ENCODE measurements around the gene RBM5.

The RBM5 gene

GRCh38 chr3:50157827-50158529 is 69.3 kb downstream of the RBM5 start:
- DNase-seq, result no peak
- intact Hi-C loops (cut with DNase I; ENCODE audit: low total_unique reads), result no loop called here
- Histone ChIP-seq H3K36me3 (peaks cover 0 to 10% (median 0%) of the 10 kb centered on the region in 3 donors), H3K4me1 (peaks cover 0 to 85% (median 80%) of the 10 kb centered on the region in 4 donors), H3K27me3 (no peaks in the 10 kb centered on the region), H3K27ac (peak overlapping the region; percentile 39 to 87), H3K4me3 (peak overlapping the region in 1 of 2 donors; percentile 58), H3K9me3 (no peaks in the 10 kb centered on the region)
- no peak for TF ChIP-seq CTCF (IDR thresholded peaks at IDR 0.05)

- peaks cover 0 to 91% (median 87%) of the 10 kb centered on the region in 4 donors for H3K4me1 ChIP-seq
These were observed 69.9 kb downstream of the RBM5 start for GRCh38 chr3:50158530-50159146.

GRCh38 chr3:50160561-50160983 is 71.9 kb downstream of the RBM5 start:
- no peak overlapping the region for H3K4me3 ChIP-seq
- no peak for DNase-seq
- H3K9me3 ChIP-seq, result no peaks in the 10 kb centered on the region
- peak overlapping the region; percentile 70 to 87 for H3K27ac ChIP-seq
- no peak for TF ChIP-seq CTCF (IDR thresholded peaks at IDR 0.05)
- H3K36me3 ChIP-seq, result peaks cover 0 to 10% (median 0%) of the 10 kb centered on the region in 3 donors
- H3K27me3 ChIP-seq, result no peaks in the 10 kb centered on the region
- peaks cover 0 to 100% (median 96%) of the 10 kb centered on the region in 4 donors for H3K4me1 ChIP-seq
- intact Hi-C loops (cut with DNase I; ENCODE audit: low total_unique reads), result no loop called here

More at GRCh38 chr3:50158530-50159146, 69.9 kb downstream of the RBM5 start:
- no peak for DNase-seq
- Histone ChIP-seq H3K27ac (peak overlapping the region; percentile 39 to 87), H3K9me3 (no peaks in the 10 kb centered on the region), H3K4me3 (no peak overlapping the region), H3K27me3 (no peaks in the 10 kb centered on the region), H3K36me3 (peaks cover 0 to 10% (median 0%) of the 10 kb centered on the region in 3 donors)
- TF ChIP-seq CTCF (IDR thresholded peaks at IDR 0.05), result no peak
- intact Hi-C loops (cut with DNase I; ENCODE audit: low total_unique reads), result no loop called here

DNA sequence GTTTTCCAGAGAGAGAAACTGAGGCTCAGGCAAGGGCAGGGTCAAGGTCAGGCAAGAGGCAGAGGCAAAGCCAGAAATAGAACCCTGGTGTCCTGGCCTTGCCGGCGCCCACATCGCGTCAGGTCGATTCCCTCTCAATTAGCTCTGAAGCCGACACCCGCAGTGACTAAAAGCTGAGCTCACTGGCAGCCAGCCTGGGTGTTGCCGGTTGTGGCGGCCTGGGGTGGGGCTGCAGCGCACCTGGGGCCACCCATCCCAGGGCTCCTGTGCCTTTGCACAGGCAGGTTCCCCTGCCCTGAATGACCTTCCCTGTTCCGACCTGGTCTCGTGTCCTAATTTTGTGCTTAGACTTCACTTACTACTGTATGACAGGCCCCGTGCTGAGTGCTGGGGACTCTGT is 72.6 kb downstream of the RBM5 start:
- no peak for DNase-seq
- Histone ChIP-seq H3K9me3 (no peaks in the 10 kb centered on the region), H3K4me3 (no peak overlapping the region), H3K4me1 (peaks cover 0 to 100% (median 97%) of the 10 kb centered on the region in 4 donors), H3K27me3 (no peaks in the 10 kb centered on the region), H3K27ac (peak overlapping the region; percentile 70 to 87), H3K36me3 (peaks cover 0 to 10% (median 0%) of the 10 kb centered on the region in 3 donors)
- intact Hi-C loops (cut with DNase I; ENCODE audit: low total_unique reads), result no loop called here
- TF ChIP-seq CTCF (IDR thresholded peaks at IDR 0.05), result no peak

GRCh38 chr3:50162034-50162883 is 73.5 kb downstream of the RBM5 start:
- H3K4me3 ChIP-seq, result no peak overlapping the region
- H3K27me3 ChIP-seq, result no peaks in the 10 kb centered on the region
- H3K4me1 ChIP-seq, result peaks cover 0 to 100% (median 100%) of the 10 kb centered on the region in 4 donors
- DNase-seq, result no peak
- no peak for TF ChIP-seq CTCF (IDR thresholded peaks at IDR 0.05)
- intact Hi-C loops (cut with DNase I; ENCODE audit: low total_unique reads), result no loop called here
- peak overlapping the region; percentile 70 to 87 for H3K27ac ChIP-seq
- no peaks in the 10 kb centered on the region for H3K9me3 ChIP-seq
- peaks cover 0 to 10% (median 0%) of the 10 kb centered on the region in 3 donors for H3K36me3 ChIP-seq

All from tibial artery (tissue), 4 donors.